ACHN (cell line): ENCODE results near the gene MYO16.

Experiments
- DNase-seq: peaks from one replicate; pipeline ENCODE4 v3.0.0-alpha.2; 2015
- in situ Hi-C: cut with HindIII; loops from 2 replicates; pipeline ENCODE4 v1.10.0; 2017; ENCODE audit warnings: low sequenced_read_pairs, low pct_ligation_motif_present, low pct_unique_long_range_greater_than_20kb

Gene MYO16

GRCh38 chr13:108947551-108948030, 318.2 kb downstream of the MYO16 start:
- DNase-seq = no peak
- in situ Hi-C loops = no loop called here

GRCh38 chr13:108948251-108948671, 318.9 kb downstream of the MYO16 start:
- DNase-seq = no peak
- in situ Hi-C loops = no loop called here

- in situ Hi-C loops = no loop called here
Measured at GRCh38 chr13:108950333-108951010, 321.1 kb downstream of the MYO16 start.

GRCh38 chr13:108955741-108956140, 326.3 kb downstream of the MYO16 start:
- DNase-seq = no peak
- in situ Hi-C loops = no loop called here

More at GRCh38 chr13:108950333-108951010, 321.1 kb downstream of the MYO16 start:
- DNase-seq = no peak

- in situ Hi-C loops = no loop called here
- DNase-seq = peak; percentile 56
Measured at GRCh38 chr13:108957369-108958012, 328.1 kb downstream of the MYO16 start.

- in situ Hi-C loops = no loop called here
- DNase-seq = no peak
Measured at GRCh38 chr13:108958013-108958376, 328.6 kb downstream of the MYO16 start.

GRCh38 chr13:108959234-108959633, 329.8 kb downstream of the MYO16 start:
- no peak for DNase-seq
- in situ Hi-C loops = no loop called here

- in situ Hi-C loops = no loop called here
- no peak for DNase-seq
Measured at GRCh38 chr13:108960006-108960405, 330.6 kb downstream of the MYO16 start.

GRCh38 chr13:108961542-108962125, 332.2 kb downstream of the MYO16 start:
- in situ Hi-C loops = no loop called here
- DNase-seq = peak; percentile 59

GRCh38 chr13:108962654-108963053, 333.2 kb downstream of the MYO16 start:
- in situ Hi-C loops = no loop called here
- DNase-seq = no peak

- in situ Hi-C loops = no loop called here
- no peak for DNase-seq
Measured at GRCh38 chr13:108963276-108963810, 333.9 kb downstream of the MYO16 start.

GRCh38 chr13:108963846-108964600, 334.6 kb downstream of the MYO16 start:
- in situ Hi-C loops = no loop called here
- DNase-seq = no peak

GRCh38 chr13:108964606-108965005, 335.2 kb downstream of the MYO16 start:
- in situ Hi-C loops = no loop called here
- DNase-seq = no peak

- in situ Hi-C loops = no loop called here
- no peak for DNase-seq
Measured at GRCh38 chr13:108967371-108967770, 338.0 kb downstream of the MYO16 start.

GRCh38 chr13:108968566-108968965, 339.2 kb downstream of the MYO16 start:
- DNase-seq = no peak
- in situ Hi-C loops = no loop called here

GRCh38 chr13:108974686-108975085, 345.3 kb downstream of the MYO16 start:
- DNase-seq = no peak
- in situ Hi-C loops = no loop called here

- in situ Hi-C loops = no loop called here
- no peak for DNase-seq
Measured at GRCh38 chr13:108980237-108980636, 350.8 kb downstream of the MYO16 start.

- in situ Hi-C loops = no loop called here
- DNase-seq = no peak
Measured at GRCh38 chr13:108981407-108981806, 352.0 kb downstream of the MYO16 start.

GRCh38 chr13:108983273-108983672, 353.9 kb downstream of the MYO16 start:
- in situ Hi-C loops = no loop called here
- no peak for DNase-seq
